ENCODE measurements around the gene EIF5A2.
"Not testable (repeated sequence)": the region's sequence is repeated elsewhere in the genome, so short reads cannot be mapped to it uniquely, and the experiment has no call there.

EIF5A2 gene

GRCh38 chr3:170893895-170894294 lies 14.5 kb downstream of the EIF5A2 start:
- no peaks in the 10 kb centered on the region for H3K79me2 ChIP-seq (ENCODE audit: low read length)
- H3K27ac ChIP-seq (ENCODE audit: low read length): no peak overlapping the region
- H3K9me3 ChIP-seq (ENCODE audit: insufficient read depth, low read length): no peaks in the 10 kb centered on the region
- H2AFZ ChIP-seq (ENCODE audit: low read depth, low read length): no peak overlapping the region
- H3K36me3 ChIP-seq (replicated peaks; ENCODE audit: low read depth, low read length): peaks cover 4% of the 10 kb centered on the region
- H3K9ac ChIP-seq (ENCODE audit: low read length): no peak overlapping the region
- no peak overlapping the region for H3K4me2 ChIP-seq (ENCODE audit: low read length)
- H3K4me3 ChIP-seq (ENCODE audit: low read length): no peak overlapping the region
- no peaks in the 10 kb centered on the region for H3K27me3 ChIP-seq (ENCODE audit: low read depth, low read length)
- no peak for TF ChIP-seq EZH2phosphoT487 (IDR thresholded peaks at IDR 0.05; ENCODE audit: low read depth)
- TF ChIP-seq CTCF (IDR thresholded peaks at IDR 0.05; ENCODE audit: low read depth, low read length): no peak
- H4K20me1 ChIP-seq (ENCODE audit: insufficient read depth, low read length): no peaks in the 10 kb centered on the region
- H3K4me1 ChIP-seq (ENCODE audit: low read length): peaks cover 9% of the 10 kb centered on the region

GRCh38 chr3:170889630-170890029 lies 18.8 kb downstream of the EIF5A2 start:
- H3K4me2 ChIP-seq (ENCODE audit: low read length): no peak overlapping the region
- H3K36me3 ChIP-seq (replicated peaks; ENCODE audit: low read depth, low read length): peaks cover 4% of the 10 kb centered on the region
- no peak for TF ChIP-seq CTCF (IDR thresholded peaks at IDR 0.05; ENCODE audit: low read depth, low read length)
- no peak for TF ChIP-seq EZH2phosphoT487 (IDR thresholded peaks at IDR 0.05; ENCODE audit: low read depth)
- no peaks in the 10 kb centered on the region for H3K27me3 ChIP-seq (ENCODE audit: low read depth, low read length)
- no peak overlapping the region for H3K4me3 ChIP-seq (ENCODE audit: low read length)
- H3K9ac ChIP-seq (ENCODE audit: low read length): no peak overlapping the region
- no peak overlapping the region for H3K27ac ChIP-seq (ENCODE audit: low read length)
- H4K20me1 ChIP-seq (ENCODE audit: insufficient read depth, low read length): no peaks in the 10 kb centered on the region
- H3K9me3 ChIP-seq (ENCODE audit: insufficient read depth, low read length): no peaks in the 10 kb centered on the region
- no peaks in the 10 kb centered on the region for H3K79me2 ChIP-seq (ENCODE audit: low read length)
- H2AFZ ChIP-seq (ENCODE audit: low read depth, low read length): no peak overlapping the region
- H3K4me1 ChIP-seq (ENCODE audit: low read length): no peaks in the 10 kb centered on the region

- H4K20me1 ChIP-seq (ENCODE audit: insufficient read depth, low read length): no peaks in the 10 kb centered on the region
- H3K27me3 ChIP-seq (ENCODE audit: low read depth, low read length): no peaks in the 10 kb centered on the region
- peaks cover 4% of the 10 kb centered on the region for H3K36me3 ChIP-seq (replicated peaks; ENCODE audit: low read depth, low read length)
- H3K4me2 ChIP-seq (ENCODE audit: low read length): no peak overlapping the region
- no peak overlapping the region for H3K4me3 ChIP-seq (ENCODE audit: low read length)
- H3K9ac ChIP-seq (ENCODE audit: low read length): no peak overlapping the region
- no peaks in the 10 kb centered on the region for H3K4me1 ChIP-seq (ENCODE audit: low read length)
- H3K79me2 ChIP-seq (ENCODE audit: low read length): no peaks in the 10 kb centered on the region
- H2AFZ ChIP-seq (ENCODE audit: low read depth, low read length): no peak overlapping the region
- TF ChIP-seq EZH2phosphoT487 (IDR thresholded peaks at IDR 0.05; ENCODE audit: low read depth): no peak
- no peak for TF ChIP-seq CTCF (IDR thresholded peaks at IDR 0.05; ENCODE audit: low read depth, low read length)
- H3K9me3 ChIP-seq (ENCODE audit: insufficient read depth, low read length): no peaks in the 10 kb centered on the region
- no peak overlapping the region for H3K27ac ChIP-seq (ENCODE audit: low read length)
Measured at GRCh38 chr3:170889132-170889531, 19.3 kb downstream of the EIF5A2 start.

GRCh38 chr3:170884109-170884930 lies 24.1 kb downstream of the EIF5A2 start:
- H3K27ac ChIP-seq (ENCODE audit: low read length); H2AFZ ChIP-seq (ENCODE audit: low read depth, low read length); H3K9me3 ChIP-seq (ENCODE audit: insufficient read depth, low read length); H3K4me2 ChIP-seq (ENCODE audit: low read length); H3K27me3 ChIP-seq (ENCODE audit: low read depth, low read length); H4K20me1 ChIP-seq (ENCODE audit: insufficient read depth, low read length); H3K4me3 ChIP-seq (ENCODE audit: low read length); H3K36me3 ChIP-seq (replicated peaks; ENCODE audit: low read depth, low read length); H3K79me2 ChIP-seq (ENCODE audit: low read length); H3K4me1 ChIP-seq (ENCODE audit: low read length); H3K9ac ChIP-seq (ENCODE audit: low read length): not testable (repeated sequence)

- H3K9me3 ChIP-seq (ENCODE audit: insufficient read depth, low read length); H4K20me1 ChIP-seq (ENCODE audit: insufficient read depth, low read length); H3K4me1 ChIP-seq (ENCODE audit: low read length); H3K27ac ChIP-seq (ENCODE audit: low read length); H3K4me3 ChIP-seq (ENCODE audit: low read length); H2AFZ ChIP-seq (ENCODE audit: low read depth, low read length); H3K9ac ChIP-seq (ENCODE audit: low read length); H3K36me3 ChIP-seq (replicated peaks; ENCODE audit: low read depth, low read length); H3K79me2 ChIP-seq (ENCODE audit: low read length); H3K4me2 ChIP-seq (ENCODE audit: low read length); H3K27me3 ChIP-seq (ENCODE audit: low read depth, low read length): not testable (repeated sequence)
Measured at GRCh38 chr3:170878688-170879087, 29.7 kb downstream of the EIF5A2 start.

- not testable (repeated sequence) for H3K27me3 ChIP-seq (ENCODE audit: low read depth, low read length); H3K4me3 ChIP-seq (ENCODE audit: low read length); H3K9me3 ChIP-seq (ENCODE audit: insufficient read depth, low read length); H3K79me2 ChIP-seq (ENCODE audit: low read length); H3K4me1 ChIP-seq (ENCODE audit: low read length); H3K4me2 ChIP-seq (ENCODE audit: low read length); H3K36me3 ChIP-seq (replicated peaks; ENCODE audit: low read depth, low read length); H2AFZ ChIP-seq (ENCODE audit: low read depth, low read length); H3K27ac ChIP-seq (ENCODE audit: low read length); H4K20me1 ChIP-seq (ENCODE audit: insufficient read depth, low read length); H3K9ac ChIP-seq (ENCODE audit: low read length)
Measured at GRCh38 chr3:170877311-170877710, 31.1 kb downstream of the EIF5A2 start.

All from OCI-LY3 (cell line).